IPS-18c (cell line): ENCODE results near the gene TRIM16.
"Not testable (repeated sequence)": the region's sequence is repeated elsewhere in the genome, so short reads cannot be mapped to it uniquely, and the experiment has no call there.

ENCODE experiments used
- H3K4me3 ChIP-seq: 2 replicates; pipeline ENCODE4 v1.7.0; 2013; ENCODE audit warnings: low read depth, mild to moderate bottlenecking, low read length, moderate library complexity; ENCODE audit not compliant: insufficient read depth
- H3K9me3 ChIP-seq: one replicate; pipeline ENCODE4 v1.6.1; 2013; ENCODE audit warnings: mild to moderate bottlenecking, low read length, moderate library complexity; ENCODE audit not compliant: control insufficient read depth, insufficient read depth

The TRIM16 gene

DNA sequence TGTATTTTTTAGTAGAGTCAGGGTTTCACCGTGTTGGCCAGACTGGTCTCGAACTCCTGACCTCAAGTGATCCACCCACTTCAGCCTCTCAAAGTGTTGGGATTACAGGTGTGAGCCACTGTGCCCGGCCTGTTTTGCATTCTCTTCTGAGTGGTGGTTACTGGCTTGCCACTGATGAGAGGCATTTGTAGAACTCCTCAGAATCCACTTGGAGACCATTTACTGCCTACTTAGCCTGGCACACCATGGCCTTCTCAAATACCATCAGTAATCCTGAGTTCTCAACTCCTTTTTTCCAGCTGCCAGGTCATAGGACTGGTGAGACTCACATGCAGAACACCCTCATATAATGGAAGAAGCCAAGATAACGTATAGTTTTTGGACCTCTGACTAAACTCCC is 42.1 kb downstream of the TRIM16 start:
- H3K9me3 ChIP-seq, H3K4me3 ChIP-seq: not testable (repeated sequence)

GRCh38 chr17:15630930-15631453 is 53.1 kb downstream of the TRIM16 start:
- H3K9me3 ChIP-seq, H3K4me3 ChIP-seq: not testable (repeated sequence)

DNA sequence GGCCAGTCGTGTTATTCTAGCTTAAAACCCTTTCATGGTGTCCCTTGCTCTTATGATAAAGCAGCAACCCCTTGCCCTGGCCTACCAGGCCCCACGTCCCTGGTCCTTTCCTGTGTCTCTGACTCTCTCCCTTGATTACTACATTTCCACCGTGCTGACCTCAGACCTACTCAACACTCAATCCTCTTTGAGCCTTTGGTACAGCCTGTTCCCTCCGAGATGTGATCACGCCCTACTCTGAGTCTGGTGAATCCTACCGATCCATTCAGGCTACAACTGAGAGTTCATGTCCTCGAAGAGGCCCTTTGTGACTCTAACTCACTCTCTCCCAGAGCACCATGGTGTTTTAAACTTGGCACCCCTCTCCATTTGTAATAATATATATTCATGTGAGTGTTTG is 54.1 kb downstream of the TRIM16 start:
- not testable (repeated sequence) for H3K9me3 ChIP-seq, H3K4me3 ChIP-seq

- H3K4me3 ChIP-seq, H3K9me3 ChIP-seq: not testable (repeated sequence)
Observed at GRCh38 chr17:15623661-15624209, 60.4 kb downstream of the TRIM16 start.

DNA sequence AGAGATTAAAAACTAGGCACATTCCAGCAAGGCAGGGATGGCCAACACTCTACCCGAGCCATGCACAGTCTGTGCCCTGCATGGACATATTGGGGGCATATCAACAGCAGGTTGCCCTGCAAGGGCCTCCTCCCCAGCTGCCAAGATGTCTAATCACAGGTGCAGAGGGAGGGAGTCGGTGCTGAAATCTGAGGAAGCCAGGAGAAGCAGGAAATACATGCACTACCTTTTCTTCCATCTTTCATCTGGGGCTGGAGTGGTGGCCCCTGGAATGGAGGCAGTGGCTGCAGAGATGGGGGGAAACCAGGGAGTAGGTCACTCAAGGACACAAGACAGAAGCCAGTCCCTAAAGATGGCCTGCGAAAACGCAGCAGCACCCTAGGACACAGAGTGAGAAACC is 60.9 kb downstream of the TRIM16 start:
- not testable (repeated sequence) for H3K4me3 ChIP-seq, H3K9me3 ChIP-seq

- not testable (repeated sequence) for H3K4me3 ChIP-seq, H3K9me3 ChIP-seq
Observed at GRCh38 chr17:15622124-15622523, 62.0 kb downstream of the TRIM16 start.

- not testable (repeated sequence) for H3K9me3 ChIP-seq, H3K4me3 ChIP-seq
Observed at GRCh38 chr17:15619331-15620058, 64.6 kb downstream of the TRIM16 start, which contains the start of gene FBXW10B. FBXW10B (minus strand) TSS chr17:15619704; CDS start chr17:15619512, 192 bp downstream.

GRCh38 chr17:15616828-15617227 is 67.3 kb downstream of the TRIM16 start:
- not testable (repeated sequence) for H3K9me3 ChIP-seq, H3K4me3 ChIP-seq

DNA sequence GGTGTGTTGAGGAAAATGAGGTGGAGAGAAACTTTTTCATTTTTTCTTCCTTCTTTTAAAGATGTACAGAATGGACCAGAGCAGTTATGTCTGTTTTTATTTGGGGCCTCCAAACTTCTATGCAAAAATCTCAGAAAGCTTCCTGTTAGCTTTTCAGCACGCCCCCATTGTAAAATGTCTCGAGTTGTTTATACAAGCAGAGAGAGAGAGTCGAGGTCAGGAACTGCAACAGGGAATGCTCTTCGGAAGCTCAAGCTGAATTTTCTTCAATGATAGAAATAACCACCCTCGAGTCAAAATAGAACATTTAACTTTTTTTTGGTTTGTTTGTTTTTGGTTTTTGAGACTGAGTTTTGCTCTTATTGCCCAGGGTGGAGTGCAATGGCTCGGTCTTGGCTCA is 68.3 kb downstream of the TRIM16 start:
- H3K4me3 ChIP-seq, H3K9me3 ChIP-seq: not testable (repeated sequence)

DNA sequence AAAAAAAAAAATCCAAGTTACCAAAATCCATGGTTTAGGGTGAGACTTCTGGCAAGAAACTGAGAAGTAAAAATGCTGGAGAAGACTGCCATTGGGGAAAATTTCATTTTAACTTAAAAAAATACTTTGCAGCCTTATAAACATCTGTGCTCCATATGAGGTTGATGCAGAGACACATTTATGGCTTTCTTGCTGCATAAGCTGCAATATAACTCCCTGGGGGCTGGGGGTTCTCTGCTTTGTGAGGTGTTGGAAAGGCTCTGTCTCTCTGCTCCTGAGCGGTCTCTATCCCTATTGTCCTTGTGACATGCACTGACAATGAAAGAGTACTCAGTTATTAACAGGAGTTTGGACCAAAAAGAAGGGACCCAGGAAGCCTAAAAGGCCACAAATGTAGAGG is 71.0 kb downstream of the TRIM16 start:
- not testable (repeated sequence) for H3K9me3 ChIP-seq, H3K4me3 ChIP-seq

DNA sequence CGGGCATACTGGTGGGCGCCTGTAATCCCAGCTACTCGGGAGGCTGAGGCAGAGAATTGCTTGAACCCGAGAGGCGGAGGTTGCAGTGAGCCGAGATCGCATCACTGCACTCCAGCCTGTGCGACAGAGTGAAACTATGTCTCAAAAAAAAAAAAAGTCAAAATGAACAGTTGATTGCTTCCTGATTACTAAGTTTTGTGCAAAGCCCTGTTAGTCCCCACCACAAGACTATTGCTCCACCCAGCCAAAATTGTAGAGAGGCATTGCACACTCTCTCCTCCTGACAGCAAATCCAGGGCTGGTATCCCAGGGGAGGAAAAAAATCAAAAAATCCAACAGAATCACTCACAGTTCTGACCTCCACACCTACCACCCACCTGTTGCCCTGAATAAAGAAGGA is 91.2 kb downstream of the TRIM16 start:
- H3K4me3 ChIP-seq, H3K9me3 ChIP-seq: not testable (repeated sequence)

DNA sequence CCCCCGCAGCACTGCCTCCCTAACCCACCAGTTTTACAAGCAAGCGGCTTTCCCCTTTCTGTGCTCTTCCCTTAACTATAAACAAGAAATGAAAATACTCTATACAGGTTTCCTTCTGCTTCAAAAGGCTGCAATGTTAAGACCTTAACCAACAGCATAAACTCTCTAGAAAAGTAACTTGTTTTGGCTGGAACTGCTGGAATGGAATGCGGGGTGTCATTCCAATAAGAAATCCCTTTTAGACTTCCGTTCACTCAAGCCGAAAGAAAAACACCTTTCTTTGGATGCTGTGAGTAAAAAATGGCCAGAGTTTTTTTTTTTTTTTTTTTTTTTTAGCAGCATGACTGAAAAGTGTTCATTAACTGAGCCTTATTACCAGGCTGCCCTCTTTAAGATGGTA is 92.1 kb downstream of the TRIM16 start:
- H3K9me3 ChIP-seq, H3K4me3 ChIP-seq: not testable (repeated sequence)

- not testable (repeated sequence) for H3K4me3 ChIP-seq
Observed at GRCh38 chr17:15590844-15591243, 93.3 kb downstream of the TRIM16 start.

DNA sequence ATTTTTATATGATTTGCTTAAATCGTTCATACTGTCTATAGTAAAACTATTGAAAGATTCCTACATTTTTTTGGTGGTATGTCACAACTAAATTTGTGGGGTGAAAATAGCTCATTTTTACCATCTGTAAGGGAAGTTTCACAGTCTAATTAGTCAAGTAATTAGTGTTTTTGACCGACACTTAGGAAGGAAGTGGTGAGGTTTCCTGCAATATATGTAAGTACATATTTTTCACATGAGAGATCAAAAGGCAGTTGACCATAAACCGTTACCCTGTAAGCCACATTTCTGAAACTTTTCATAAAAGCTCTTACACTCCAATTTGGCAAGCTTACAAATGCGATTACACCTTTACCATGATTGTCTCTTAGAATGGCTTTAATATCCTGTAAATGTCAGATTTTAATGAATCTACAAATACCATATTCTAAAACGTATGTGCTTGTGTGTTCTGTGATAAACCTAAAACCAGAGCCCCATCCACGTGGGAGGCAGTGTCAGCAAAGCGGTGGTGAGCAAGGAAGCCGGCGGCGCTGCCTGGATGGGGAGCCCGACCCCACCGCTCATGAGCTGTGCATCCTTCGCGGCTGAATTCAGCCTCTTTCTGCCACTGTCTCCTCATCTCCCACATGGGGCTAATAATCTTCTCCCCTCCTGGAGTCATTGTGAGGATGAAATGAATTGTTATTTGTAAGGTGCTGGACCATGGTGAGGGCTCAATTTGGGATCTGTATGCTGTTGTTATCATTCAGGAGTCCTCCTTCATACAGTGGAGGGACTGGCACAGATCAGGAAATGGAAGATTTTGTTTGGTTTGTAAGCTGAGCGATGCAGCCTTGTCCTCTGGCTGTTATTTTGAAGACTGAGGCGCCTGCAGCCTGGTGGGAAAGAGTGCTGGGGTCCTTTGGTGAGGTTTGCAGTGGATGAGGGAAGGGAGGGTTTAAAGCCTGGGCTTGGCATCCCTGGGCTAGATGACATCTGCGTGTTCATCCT is 94.3 kb downstream of the TRIM16 start:
- H3K9me3 ChIP-seq, H3K4me3 ChIP-seq: not testable (repeated sequence)

More at GRCh38 chr17:15590844-15591243, 93.3 kb downstream of the TRIM16 start:
- H3K9me3 ChIP-seq: not testable (repeated sequence)

DNA sequence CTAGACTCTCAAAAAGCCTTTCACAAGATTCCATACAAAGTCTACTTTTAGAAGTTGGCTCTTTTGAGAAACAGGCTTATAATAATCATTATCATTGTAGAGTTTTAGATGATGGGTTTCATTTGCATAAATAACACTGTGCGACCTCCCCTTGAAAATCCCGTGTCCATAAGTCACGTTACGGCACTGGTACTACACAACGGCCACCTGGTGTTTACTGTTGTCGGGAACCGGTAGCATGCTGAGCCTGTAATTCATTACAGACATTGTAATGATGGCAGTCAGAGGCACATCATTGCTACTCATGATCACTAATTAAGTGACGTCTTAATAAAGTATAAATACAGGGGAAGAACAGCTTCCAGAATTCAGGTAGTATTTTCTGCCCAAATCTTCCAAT is 96.1 kb downstream of the TRIM16 start:
- not testable (repeated sequence) for H3K4me3 ChIP-seq, H3K9me3 ChIP-seq

DNA sequence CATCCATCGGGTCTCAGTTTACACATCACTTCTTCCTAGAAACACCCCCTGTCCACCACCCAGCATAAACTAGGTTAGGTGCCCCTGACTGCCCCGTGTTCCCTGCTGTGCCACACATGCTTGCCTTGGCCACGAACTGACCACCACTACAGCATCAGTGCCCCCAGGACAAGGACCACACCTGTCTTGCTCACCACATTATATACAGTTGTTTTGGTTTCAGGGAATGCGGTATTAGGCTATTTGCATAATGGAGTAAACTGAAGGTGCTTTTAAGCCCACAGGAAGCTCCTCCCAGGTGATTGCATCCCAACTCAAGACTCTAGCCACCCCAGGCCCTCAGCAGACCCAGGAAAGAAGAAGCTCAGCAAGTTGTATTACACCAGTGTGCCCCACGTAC is 100.8 kb downstream of the TRIM16 start:
- not testable (repeated sequence) for H3K9me3 ChIP-seq, H3K4me3 ChIP-seq

- not testable (repeated sequence) for H3K4me3 ChIP-seq, H3K9me3 ChIP-seq
Observed at GRCh38 chr17:15581462-15581861, 102.6 kb downstream of the TRIM16 start.
